Stimulated activated CD8-positive, alpha-beta memory T cell treated with anti-CD3 and anti-CD28 coated beads, Interleukin-4, amount 100 ng/mL, for 1 hour (primary cell): ENCODE data around the gene MMD.
"Not testable (repeated sequence)": the region's sequence is repeated elsewhere in the genome, so short reads cannot be mapped to it uniquely, and the experiment has no call there.

Experiments used
- DNase-seq, 2 donors: peaks; one replicate each; pipeline ENCODE4 v3.0.0-alpha.2; 2020; ENCODE audit warnings: low read depth in 2 of 2, low spot score in 1 of 2

Gene MMD

GRCh38 chr17:55421179-55421934, at the start of gene MMD:
MMD (minus strand) TSS chr17:55421835; CDS start chr17:55421695, 140 bp downstream.
- no peak for DNase-seq

- DNase-seq = no peak
Measured at GRCh38 chr17:55466671-55467070, 45.0 kb upstream of the MMD start.

- not testable (repeated sequence) for DNase-seq
Measured at GRCh38 chr17:55465771-55466170, 44.1 kb upstream of the MMD start.

- no peak for DNase-seq
Measured at GRCh38 chr17:55463600-55463999, 42.0 kb upstream of the MMD start.

GRCh38 chr17:55462711-55463110, 41.1 kb upstream of the MMD start:
- DNase-seq = no peak

GRCh38 chr17:55462234-55462633, 40.6 kb upstream of the MMD start:
- DNase-seq = no peak

GRCh38 chr17:55458978-55459377, 37.3 kb upstream of the MMD start:
- DNase-seq = no peak

- DNase-seq = no peak
Measured at GRCh38 chr17:55458287-55458900, 36.8 kb upstream of the MMD start.

GRCh38 chr17:55456307-55457240, 34.9 kb upstream of the MMD start:
- DNase-seq = no peak

GRCh38 chr17:55454906-55455474, 33.4 kb upstream of the MMD start:
- no peak for DNase-seq

- DNase-seq = no peak
Measured at GRCh38 chr17:55453839-55454557, 32.4 kb upstream of the MMD start.

- DNase-seq = no peak
Measured at GRCh38 chr17:55452139-55452790, 30.6 kb upstream of the MMD start.

GRCh38 chr17:55451758-55452138, 30.1 kb upstream of the MMD start:
- DNase-seq = no peak

- DNase-seq = no peak
Measured at GRCh38 chr17:55451203-55451641, 29.6 kb upstream of the MMD start.

- no peak for DNase-seq
Measured at GRCh38 chr17:55450232-55450825, 28.7 kb upstream of the MMD start.

- DNase-seq = no peak
Measured at GRCh38 chr17:55448681-55449080, 27.0 kb upstream of the MMD start.

- no peak for DNase-seq
Measured at GRCh38 chr17:55446581-55447205, 25.1 kb upstream of the MMD start.

- not testable (repeated sequence) for DNase-seq
Measured at GRCh38 chr17:55446004-55446403, 24.4 kb upstream of the MMD start.
